GM18873 (cell line): ENCODE results near the gene MPRIP.
"Not testable (repeated sequence)": the region's sequence is repeated elsewhere in the genome, so short reads cannot be mapped to it uniquely, and the experiment has no call there.

Source experiments
- ATAC-seq: cut with Tn5 transposase; IDR thresholded peaks from one replicate; pipeline ENCODE4 v1.9.1; 2021; ENCODE audit warnings: mild to moderate bottlenecking, moderate library complexity, moderate number of reproducible peaks; ENCODE audit not compliant: unreplicated experiment, low FRiP score

Gene MPRIP

GRCh38 chr17:17042384-17042736 lies at the start of gene MPRIP:
Gene MPRIP (plus strand): TSS chr17:17042457. CDS start chr17:17042849, 392 bp downstream.
- no peak for ATAC-seq

GRCh38 chr17:16994631-16995030 lies 47.6 kb upstream of the MPRIP start:
- no peak for ATAC-seq

- ATAC-seq = no peak
These were observed 46.3 kb upstream of the MPRIP start for GRCh38 chr17:16995930-16996329.

GRCh38 chr17:16996726-16997125 lies 45.5 kb upstream of the MPRIP start:
- not testable (repeated sequence) for ATAC-seq

GRCh38 chr17:16997514-16998429 lies 44.5 kb upstream of the MPRIP start:
- no peak for ATAC-seq

- ATAC-seq = no peak
These were observed 42.2 kb upstream of the MPRIP start for GRCh38 chr17:16999931-17000625.

- no peak for ATAC-seq
These were observed 41.0 kb upstream of the MPRIP start for GRCh38 chr17:17001076-17001777.

- no peak for ATAC-seq
These were observed 40.3 kb upstream of the MPRIP start for GRCh38 chr17:17001874-17002520.

- not testable (repeated sequence) for ATAC-seq
These were observed 39.2 kb upstream of the MPRIP start for GRCh38 chr17:17002731-17003715.

- no peak for ATAC-seq
These were observed 37.8 kb upstream of the MPRIP start for GRCh38 chr17:17004251-17004996.

- not testable (repeated sequence) for ATAC-seq
These were observed 37.2 kb upstream of the MPRIP start for GRCh38 chr17:17004997-17005614.

- ATAC-seq = not testable (repeated sequence)
These were observed 34.4 kb upstream of the MPRIP start for GRCh38 chr17:17007891-17008290.

GRCh38 chr17:17008621-17009397 lies 33.4 kb upstream of the MPRIP start:
- not testable (repeated sequence) for ATAC-seq

GRCh38 chr17:17009972-17010371 lies 32.3 kb upstream of the MPRIP start:
- not testable (repeated sequence) for ATAC-seq

GRCh38 chr17:17010545-17011034 lies 31.7 kb upstream of the MPRIP start:
- ATAC-seq = not testable (repeated sequence)

- ATAC-seq = not testable (repeated sequence)
These were observed 31.0 kb upstream of the MPRIP start for GRCh38 chr17:17011043-17011907.
